ENCODE measurements around the gene DCXR. TPM values are rescaled to one million over a fixed set of nuclear protein-coding genes. Genes with fewer than 3 reads are reported as not detected.
A peak's percentile ranks its signal among the peaks of the same experiment; 100 is the strongest.

Gene DCXR
- total RNA-seq, 2 experiments from 2014 or later = 132 to 147 TPM

- TF ChIP-seq EZH2phosphoT487 (IDR thresholded peaks at IDR 0.05; ENCODE audit: borderline replicate concordance, low read depth, low read length) = no peak
- TF ChIP-seq, protein P1, sequence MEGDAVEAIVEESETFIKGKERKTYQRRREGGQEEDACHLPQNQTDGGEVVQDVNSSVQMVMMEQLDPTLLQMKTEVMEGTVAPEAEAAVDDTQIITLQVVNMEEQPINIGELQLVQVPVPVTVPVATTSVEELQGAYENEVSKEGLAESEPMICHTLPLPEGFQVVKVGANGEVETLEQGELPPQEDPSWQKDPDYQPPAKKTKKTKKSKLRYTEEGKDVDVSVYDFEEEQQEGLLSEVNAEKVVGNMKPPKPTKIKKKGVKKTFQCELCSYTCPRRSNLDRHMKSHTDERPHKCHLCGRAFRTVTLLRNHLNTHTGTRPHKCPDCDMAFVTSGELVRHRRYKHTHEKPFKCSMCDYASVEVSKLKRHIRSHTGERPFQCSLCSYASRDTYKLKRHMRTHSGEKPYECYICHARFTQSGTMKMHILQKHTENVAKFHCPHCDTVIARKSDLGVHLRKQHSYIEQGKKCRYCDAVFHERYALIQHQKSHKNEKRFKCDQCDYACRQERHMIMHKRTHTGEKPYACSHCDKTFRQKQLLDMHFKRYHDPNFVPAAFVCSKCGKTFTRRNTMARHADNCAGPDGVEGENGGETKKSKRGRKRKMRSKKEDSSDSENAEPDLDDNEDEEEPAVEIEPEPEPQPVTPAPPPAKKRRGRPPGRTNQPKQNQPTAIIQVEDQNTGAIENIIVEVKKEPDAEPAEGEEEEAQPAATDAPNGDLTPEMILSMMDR (conservative IDR thresholded peaks at IDR 0.05; ENCODE audit: low read length) = no peak
- Histone ChIP-seq H2AFZ (ENCODE audit: low read length) (no peak overlapping the region), H4K20me1 (ENCODE audit: insufficient read depth, low read length) (no peaks in the 10 kb centered on the region), H3K4me3 (ENCODE audit: low read depth, low read length, poor library complexity, severe bottlenecking) (no peak overlapping the region), H3K9me2 (ENCODE audit: insufficient read depth, low read length) (no peaks in the 10 kb centered on the region), H3K4me2 (ENCODE audit: low read length) (no peak overlapping the region), H3K79me2 (ENCODE audit: insufficient read depth, low read depth, low read length) (no peaks in the 10 kb centered on the region), H3K9me3 (ENCODE audit: low read length) (no peaks in the 10 kb centered on the region), H3K27ac (ENCODE audit: low read depth, low read length, poor library complexity, severe bottlenecking) (no peak overlapping the region), H3K36me3 (ENCODE audit: insufficient read depth, low read length) (peaks cover 5% of the 10 kb centered on the region; the same call in 1 of the 2 replicates), H3K4me1 (ENCODE audit: insufficient read depth, low read length, poor library complexity, severe bottlenecking) (no peaks in the 10 kb centered on the region)
- DNase-seq (ENCODE audit: low spot score) = no peak
- CTCF ChIA-PET (ENCODE audit: unreplicated experiment) = no interaction called here
- intact Hi-C loops (cut with micrococcal nuclease; ENCODE audit: unreplicated experiment) = no loop called here
- no TSS peak for BruUV-seq (replicated peaks)
- POLR2A ChIA-PET = no interaction called here
These were observed 35.9 kb downstream of the DCXR start for GRCh38 chr17:82001571-82002056.

DNA sequence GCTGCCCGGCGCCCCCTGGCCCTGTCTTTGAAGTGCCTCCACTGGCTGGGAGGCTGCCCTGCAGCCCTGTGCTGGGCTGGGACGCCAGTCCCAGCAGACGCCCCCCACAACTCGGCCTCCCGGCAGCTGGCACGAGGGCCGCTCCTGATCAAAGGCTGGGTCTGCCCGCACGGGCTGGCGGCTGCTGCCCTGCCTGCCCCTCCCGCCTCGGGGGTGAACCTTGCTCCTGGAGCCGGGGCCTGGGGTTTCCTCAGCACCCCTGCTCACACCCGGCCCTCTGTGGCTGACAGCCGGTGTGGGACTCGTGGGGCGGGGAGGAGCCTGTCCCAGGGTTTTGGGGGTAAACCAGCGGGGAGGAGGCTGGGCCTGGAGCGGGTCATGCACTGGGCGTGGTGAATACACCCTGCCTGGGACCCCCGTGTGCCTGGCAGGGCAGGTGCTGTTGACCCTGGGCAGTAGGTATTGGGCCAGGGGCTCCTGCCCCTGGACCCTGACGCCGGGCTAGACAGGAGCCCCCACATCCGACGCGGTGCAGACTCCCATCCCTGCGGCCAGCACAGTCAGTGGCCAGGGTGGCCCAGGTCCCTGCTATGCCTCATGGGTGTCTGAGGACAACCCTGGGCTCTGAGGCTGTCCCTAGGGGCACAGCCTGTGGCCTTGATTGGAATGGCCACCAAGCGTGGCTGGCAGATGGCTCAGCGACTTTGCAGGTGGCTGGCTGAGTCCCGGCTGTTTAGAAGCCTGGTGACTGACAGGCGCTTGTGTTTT, 36.5 kb downstream of the DCXR start:
- Histone ChIP-seq H4K20me1 (ENCODE audit: insufficient read depth, low read length) (no peaks in the 10 kb centered on the region), H3K4me3 (ENCODE audit: low read depth, low read length, poor library complexity, severe bottlenecking) (no peak overlapping the region), H3K9me2 (ENCODE audit: insufficient read depth, low read length) (no peaks in the 10 kb centered on the region), H3K79me2 (ENCODE audit: insufficient read depth, low read depth, low read length) (no peaks in the 10 kb centered on the region), H2AFZ (ENCODE audit: low read length) (no peak overlapping the region), H3K36me3 (ENCODE audit: insufficient read depth, low read length) (peaks cover 8% of the 10 kb centered on the region; the same call in 1 of the 2 replicates), H3K9me3 (ENCODE audit: low read length) (no peaks in the 10 kb centered on the region), H3K4me1 (ENCODE audit: insufficient read depth, low read length, poor library complexity, severe bottlenecking) (no peaks in the 10 kb centered on the region), H3K4me2 (ENCODE audit: low read length) (no peak overlapping the region), H3K27ac (ENCODE audit: low read depth, low read length, poor library complexity, severe bottlenecking) (no peak overlapping the region)
- POLR2A ChIA-PET = no interaction called here
- TF ChIP-seq EZH2phosphoT487 (IDR thresholded peaks at IDR 0.05; ENCODE audit: borderline replicate concordance, low read depth, low read length) = no peak
- TF ChIP-seq, protein P1 (conservative IDR thresholded peaks at IDR 0.05; ENCODE audit: low read length) = no peak
- BruUV-seq (replicated peaks) = no TSS peak
- intact Hi-C loops (cut with micrococcal nuclease; ENCODE audit: unreplicated experiment) = no loop called here
- CTCF ChIA-PET (ENCODE audit: unreplicated experiment) = no interaction called here
- DNase-seq (ENCODE audit: low spot score) = peak; percentile 45

Data from OCI-LY7 (cell line).